GM12864 (cell line): Measurements from ENCODE around the gene MTCP1.

Experiments used
- DNase-seq: peaks from one replicate; pipeline ENCODE4 v3.0.0-alpha.2; 2011; ENCODE audit warnings: low read depth
- H3K4me3 ChIP-seq: 2 replicates; pipeline ENCODE4 v1.5.1; 2011; ENCODE audit warnings: mild to moderate bottlenecking, low read depth, low read length, control low read depth
- CTCF ChIP-seq: IDR thresholded peaks from 2 replicates; pipeline ENCODE4 v1.5.1; 2011; ENCODE audit warnings: low read depth, mild to moderate bottlenecking, moderate library complexity, low read length, control low read depth, inconsistent platforms; ENCODE audit errors: missing control alignments

The MTCP1 gene

GRCh38 chrX:155070975-155071693 lies at the start of gene MTCP1, which contains the start of the genes BRCC3 and CMC4:
Gene MTCP1, minus strand, starts transcription at chrX:155071136. Its CDS starts 5,126 bp downstream, at chrX:155066010.
Gene BRCC3, plus strand, starts transcription at chrX:155071508. Its CDS starts 20 bp downstream, at chrX:155071528.
Gene CMC4, minus strand, starts transcription at chrX:155071136. Its CDS starts 7,113 bp downstream, at chrX:155064023.
- H3K4me3 ChIP-seq: peak within 1 kb of the TSS; percentile 72
- TF ChIP-seq CTCF: no peak
- DNase-seq: peak; percentile 43

- TF ChIP-seq CTCF: no peak
- no peak overlapping the region for H3K4me3 ChIP-seq
- DNase-seq: no peak
These were observed 44.4 kb upstream of the MTCP1 start for GRCh38 chrX:155115174-155115819.

GRCh38 chrX:155113097-155113496 lies 42.2 kb upstream of the MTCP1 start:
- no peak for TF ChIP-seq CTCF
- H3K4me3 ChIP-seq: no peak overlapping the region
- no peak for DNase-seq

- no peak for DNase-seq
- no peak overlapping the region for H3K4me3 ChIP-seq
- no peak for TF ChIP-seq CTCF
These were observed 41.2 kb upstream of the MTCP1 start for GRCh38 chrX:155112171-155112570.

- TF ChIP-seq CTCF: no peak
- no peak overlapping the region for H3K4me3 ChIP-seq
These were observed 37.5 kb upstream of the MTCP1 start for GRCh38 chrX:155108427-155108826.

GRCh38 chrX:155105919-155106318 lies 35.0 kb upstream of the MTCP1 start:
- DNase-seq: no peak
- no peak overlapping the region for H3K4me3 ChIP-seq
- TF ChIP-seq CTCF: no peak

More at GRCh38 chrX:155108427-155108826, 37.5 kb upstream of the MTCP1 start:
- DNase-seq: no peak
